Spinal cord (tissue), 10 donors: ENCODE results near the gene CCR3. TPM values are rescaled to one million over a fixed set of nuclear protein-coding genes. Genes with fewer than 3 reads are reported as not detected.

ENCODE experiments used
- DNase-seq, 6 donors: peaks; one replicate each; pipeline versions ENCODE4 v3.0.0 to v3.0.0-alpha.2; 2013 to 2015; ENCODE audit warnings: low spot score in 6 of 6, low read depth in 4 of 6
- H3K27ac ChIP-seq: one replicate; pipeline ENCODE4 v1.5.1; 2013; ENCODE audit warnings: low read depth, low read length, control low read depth
- H3K27me3 ChIP-seq: one replicate; pipeline ENCODE4 v1.6.1; 2013; ENCODE audit warnings: low read length; ENCODE audit not compliant: control insufficient read depth, insufficient read depth
- H3K36me3 ChIP-seq: one replicate; pipeline ENCODE4 v1.6.1; 2013; ENCODE audit warnings: low read length; ENCODE audit not compliant: control insufficient read depth, insufficient read depth
- H3K4me1 ChIP-seq: one replicate; pipeline ENCODE4 v1.6.1; 2013; ENCODE audit warnings: low read length; ENCODE audit not compliant: control insufficient read depth, insufficient read depth
- H3K4me3 ChIP-seq: one replicate; pipeline ENCODE4 v1.5.1; 2013; ENCODE audit warnings: low read depth, low read length, control low read depth
- H3K9me3 ChIP-seq: one replicate; pipeline ENCODE4 v1.6.1; 2013; ENCODE audit warnings: low read length; ENCODE audit not compliant: control insufficient read depth, insufficient read depth
- WGBS: methylation state at CpG from one replicate; pipeline ENCODE4 v1.1.5; 2013; ENCODE audit warnings: missing lambda C conversion rate; ENCODE audit not compliant: insufficient coverage; 5-methylcytosine and 5-hydroxymethylcytosine counted together
- polyA plus RNA-seq, 2 donors: library from polyadenylated mRNA; unstranded; fragments of 120-200 nt; gene quantifications; one replicate each; pipeline ENCODE4 v1.2.1, GENCODE V29; 2013; ENCODE audit not compliant: insufficient read length in 2 of 2
- total RNA-seq, 2 donors: library from RNA; depleted of rRNA in 1 of 2; stranded (reverse); fragments of 120-200 nt in 1 of 2; fragments of >200 nt in 1 of 2; gene quantifications; one replicate each; pipeline versions ENCODE4 v1.2.3 to v1.2.4, GENCODE V29; 2013 to 2014
- donor health status: healthy.

CCR3 gene
- total and polyA plus RNA-seq, 4 donors: 0.20 TPM; not detected in 3

DNA sequence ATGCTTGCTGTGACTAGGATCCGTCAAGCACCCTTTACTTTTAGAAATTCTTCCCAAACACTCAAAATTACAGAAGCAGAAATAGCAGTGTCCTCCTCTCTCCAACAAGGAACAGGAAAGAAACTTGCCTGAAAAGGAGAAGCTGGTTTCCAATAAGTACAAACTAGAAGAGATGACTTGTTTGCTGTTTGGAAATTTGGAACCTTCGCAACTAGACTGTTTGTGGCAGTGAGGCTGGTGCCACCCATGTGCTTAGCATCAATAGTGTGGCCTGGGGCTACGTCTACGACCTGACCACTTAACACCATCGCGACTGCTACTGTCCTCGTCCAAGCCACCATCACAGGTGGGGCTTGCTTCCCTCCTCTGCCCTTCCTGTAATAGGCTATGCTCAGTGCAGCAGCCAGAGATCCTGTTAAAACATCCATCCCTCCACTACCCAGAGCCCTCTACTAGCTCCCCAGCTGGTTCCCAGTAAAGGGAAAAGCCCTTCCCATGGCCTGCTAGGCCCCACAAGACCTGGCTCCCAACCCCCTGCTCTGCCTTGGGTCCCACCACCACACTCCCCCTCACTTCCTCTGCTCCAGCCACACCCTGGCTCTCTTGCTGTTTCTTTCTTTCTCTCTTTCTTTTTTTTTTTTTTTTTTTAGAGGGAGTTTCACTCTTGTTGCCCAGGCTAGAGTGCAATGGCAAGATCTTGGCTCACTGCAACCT, 59.0 kb downstream of the CCR3 start:
- Histone ChIP-seq H3K4me1 (no peaks in the 10 kb centered on the region), H3K27ac (no peak overlapping the region)
- 88% methylated on average over 6 of the region's 7 CpGs for WGBS

DNA sequence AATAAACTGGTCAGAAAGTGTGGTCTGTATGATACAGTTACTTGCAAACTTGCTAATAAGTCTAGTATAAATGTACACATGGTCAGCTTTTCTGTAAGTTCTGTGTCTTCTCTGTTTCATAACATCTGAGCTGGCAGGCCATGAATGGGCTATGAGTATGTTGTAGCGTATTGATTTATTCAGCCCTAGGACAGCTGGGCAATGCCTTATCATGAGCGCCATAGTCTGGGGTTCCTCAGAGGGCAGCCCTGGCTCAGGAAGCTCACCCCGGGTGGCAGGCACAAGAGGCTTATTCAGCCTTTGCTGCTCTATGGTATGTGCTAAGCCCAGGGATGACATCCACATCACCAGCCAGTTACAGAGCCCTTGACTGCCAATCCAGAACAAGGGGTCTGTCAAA, 61.0 kb downstream of the CCR3 start:
- Histone ChIP-seq H3K36me3 (no peaks in the 10 kb centered on the region), H3K4me1 (no peaks in the 10 kb centered on the region), H3K4me3 (no peak overlapping the region), H3K27ac (no peak overlapping the region), H3K27me3 (no peaks in the 10 kb centered on the region), H3K9me3 (no peaks in the 10 kb centered on the region)
- 92% methylated on average over 3 of the region's 3 CpGs for WGBS
- DNase-seq: no peak

More for the DNA sequence above, 59.0 kb downstream of the CCR3 start:
- DNase-seq: no peak
- Histone ChIP-seq H3K4me3 (no peak overlapping the region), H3K27me3 (no peaks in the 10 kb centered on the region), H3K9me3 (no peaks in the 10 kb centered on the region), H3K36me3 (no peaks in the 10 kb centered on the region)

DNA sequence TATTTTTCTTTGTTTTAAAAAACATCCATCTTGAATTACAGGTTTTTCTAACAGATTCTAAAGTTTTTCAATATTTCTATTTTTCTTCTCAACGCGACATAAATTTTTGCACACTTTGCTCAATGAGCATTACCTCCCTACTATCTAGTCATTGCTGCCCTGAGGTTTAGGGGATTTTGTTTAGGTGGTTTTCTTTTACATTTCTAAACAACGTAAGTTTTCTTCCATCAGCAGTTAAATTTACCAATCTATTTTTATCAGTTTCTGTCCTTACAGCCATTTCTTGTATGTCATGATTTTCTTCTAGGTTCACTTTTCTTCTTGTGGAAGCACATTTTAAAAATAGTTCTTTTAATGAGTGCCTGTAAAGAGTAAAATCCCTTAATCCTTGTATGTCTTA, 62.5 kb downstream of the CCR3 start:
- H3K27ac ChIP-seq: no peak overlapping the region
- WGBS: no CpG with 5 or more reads among the region's 3 CpGs

DNA sequence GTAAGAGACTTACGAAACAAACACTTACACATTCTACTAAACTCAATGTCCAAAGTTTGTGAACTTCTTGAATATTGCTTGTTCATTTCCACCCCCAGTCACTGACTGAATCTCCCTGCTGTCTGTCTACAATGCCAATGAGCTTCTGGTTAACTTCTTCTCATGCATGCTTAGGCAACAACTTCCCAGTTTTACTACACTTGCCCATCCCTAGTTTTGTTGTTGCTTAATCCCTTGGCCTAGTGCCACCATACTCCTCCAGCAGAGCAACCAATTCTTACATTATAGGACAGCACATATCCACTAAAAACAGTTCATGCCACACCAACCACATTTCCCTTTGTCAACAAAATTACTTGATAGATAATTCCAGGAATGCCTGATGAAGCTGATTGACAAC, 70.7 kb downstream of the CCR3 start:
- Histone ChIP-seq H3K27ac (no peak overlapping the region), H3K36me3 (no peaks in the 10 kb centered on the region), H3K27me3 (no peaks in the 10 kb centered on the region), H3K9me3 (no peaks in the 10 kb centered on the region), H3K4me1 (no peaks in the 10 kb centered on the region), H3K4me3 (no peak overlapping the region)
- WGBS: 82% methylated on average over 1 of the region's 1 CpG
- DNase-seq: peak in 1 of 6 donors; percentile 7

More for the DNA sequence above, 62.5 kb downstream of the CCR3 start:
- H3K27me3 ChIP-seq: no peaks in the 10 kb centered on the region
- no peak overlapping the region for H3K4me3 ChIP-seq
- no peak for DNase-seq
- no peaks in the 10 kb centered on the region for H3K36me3 ChIP-seq
- no peaks in the 10 kb centered on the region for H3K4me1 ChIP-seq
- H3K9me3 ChIP-seq: no peaks in the 10 kb centered on the region

DNA sequence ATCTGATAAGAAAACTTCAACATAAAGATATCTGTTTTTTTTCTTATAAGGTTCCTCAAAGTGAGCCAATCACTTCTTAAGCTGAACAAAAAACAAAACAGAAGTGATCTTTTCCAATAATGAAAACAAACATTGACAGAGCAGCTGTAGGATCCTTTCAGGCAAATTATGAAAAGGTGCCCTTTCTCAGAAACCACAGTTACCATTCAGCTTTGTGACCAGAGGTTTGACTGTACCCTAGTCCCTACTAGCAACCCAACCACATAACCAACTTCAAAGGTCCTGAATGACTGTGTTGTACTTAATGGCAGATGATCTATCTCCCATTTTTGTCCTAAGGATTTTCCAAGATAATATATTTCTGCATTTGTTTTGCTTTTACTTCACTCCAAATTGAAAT, 72.3 kb downstream of the CCR3 start:
- Histone ChIP-seq H3K4me1 (no peaks in the 10 kb centered on the region), H3K9me3 (no peaks in the 10 kb centered on the region), H3K27me3 (no peaks in the 10 kb centered on the region), H3K36me3 (no peaks in the 10 kb centered on the region), H3K4me3 (no peak overlapping the region), H3K27ac (no peak overlapping the region)
- no peak for DNase-seq

DNA sequence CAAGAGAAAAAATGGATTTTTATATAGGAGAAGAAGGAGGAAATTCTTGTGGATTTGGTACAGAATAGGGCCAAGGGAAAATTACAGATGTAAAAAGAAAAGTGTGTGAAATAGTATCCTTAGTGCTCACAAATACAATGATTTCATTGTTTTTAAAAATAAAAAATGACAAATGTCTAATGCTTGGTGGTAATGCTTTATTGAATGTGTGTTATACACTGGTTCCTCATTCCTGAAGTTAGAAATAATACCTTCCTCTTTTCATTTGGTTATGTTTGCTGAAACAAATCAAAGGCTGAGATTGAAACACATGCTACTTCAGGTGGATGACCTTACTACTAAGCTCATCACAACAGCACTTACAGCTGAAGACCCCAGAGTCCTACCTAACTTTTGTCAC, 73.9 kb downstream of the CCR3 start:
- Histone ChIP-seq H3K36me3 (no peaks in the 10 kb centered on the region), H3K4me3 (no peak overlapping the region), H3K4me1 (no peaks in the 10 kb centered on the region), H3K27me3 (no peaks in the 10 kb centered on the region), H3K27ac (no peak overlapping the region), H3K9me3 (no peaks in the 10 kb centered on the region)
- no peak for DNase-seq

Other genes starting within 250 kb of the CCR3 start
- 10 to 100 TPM in 1 of 2 donors, 1 to 10 TPM in 1; 8.9 to 16.0 TPM for gene FYCO1, start 246.6 kb upstream of the CCR3 start, total RNA-seq
- gene FYCO1, start 246.6 kb upstream of the CCR3 start, polyA plus RNA-seq: 1 to 10 TPM; 6.6 to 7.3 TPM
- gene XCR1, start 215.0 kb upstream of the CCR3 start, total RNA-seq: not detected
- not detected for gene XCR1, start 215.0 kb upstream of the CCR3 start, polyA plus RNA-seq
- 1 to 10 TPM; 5.2 to 7.1 TPM for gene CCR1, start 34.1 kb upstream of the CCR3 start, total RNA-seq
- gene CCR1, start 34.1 kb upstream of the CCR3 start, polyA plus RNA-seq: 1 to 10 TPM; 3.0 to 5.9 TPM
- 1 to 10 TPM in 1 of 2 donors, under 1 TPM in 1; 0.44 to 2.2 TPM for gene CCR2, start 111.7 kb downstream of the CCR3 start, total RNA-seq
- gene CCR2, start 111.7 kb downstream of the CCR3 start, polyA plus RNA-seq: under 1 TPM in 1 of 2 donors, not detected in 1; 0.13 TPM
- gene CCR5, start 128.5 kb downstream of the CCR3 start, total RNA-seq: under 1 TPM; 0.22 to 0.79 TPM
- gene CCR5, start 128.5 kb downstream of the CCR3 start, polyA plus RNA-seq: under 1 TPM; 0.11 to 0.48 TPM
- 1 to 10 TPM; 2.5 to 3.9 TPM for gene CCRL2, start 164.8 kb downstream of the CCR3 start, total RNA-seq
- gene CCRL2, start 164.8 kb downstream of the CCR3 start, polyA plus RNA-seq: 1 to 10 TPM in 1 of 2 donors, under 1 TPM in 1; 0.93 to 1.1 TPM
- gene LTF, start 222.4 kb downstream of the CCR3 start, total RNA-seq: 10 to 100 TPM in 1 of 2 donors, 1 to 10 TPM in 1; 1.4 to 62.3 TPM
- under 1 TPM; 0.47 to 0.49 TPM for gene LTF, start 222.4 kb downstream of the CCR3 start, polyA plus RNA-seq